HG02884 (cell line): ENCODE results near the gene ITSN2.

ENCODE experiments used
- ATAC-seq: cut with Tn5 transposase; IDR thresholded peaks from one replicate; pipeline ENCODE4 v1.9.1; 2021; ENCODE audit warnings: mild to moderate bottlenecking, moderate library complexity; ENCODE audit not compliant: unreplicated experiment

Gene ITSN2

DNA sequence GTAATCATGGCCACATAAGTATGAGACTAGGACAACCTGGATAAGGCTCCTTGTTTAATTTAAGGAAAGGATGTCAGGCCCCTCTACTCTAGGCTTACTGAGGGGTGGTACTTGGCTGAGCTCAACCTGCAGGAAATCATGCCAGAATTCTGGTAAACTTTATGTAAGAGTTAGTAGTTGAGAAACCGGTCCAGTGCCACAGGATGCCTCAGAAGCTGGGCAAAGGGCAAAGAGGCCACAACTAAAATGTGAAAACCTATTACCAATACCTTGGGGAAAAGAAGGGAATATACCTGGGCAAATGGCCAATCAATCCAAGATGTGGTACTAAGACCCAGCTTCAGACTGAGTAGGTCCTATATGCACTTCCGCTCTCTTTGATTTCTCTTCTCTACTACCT lies 86.7 kb downstream of the ITSN2 start:
- no peak for ATAC-seq

DNA sequence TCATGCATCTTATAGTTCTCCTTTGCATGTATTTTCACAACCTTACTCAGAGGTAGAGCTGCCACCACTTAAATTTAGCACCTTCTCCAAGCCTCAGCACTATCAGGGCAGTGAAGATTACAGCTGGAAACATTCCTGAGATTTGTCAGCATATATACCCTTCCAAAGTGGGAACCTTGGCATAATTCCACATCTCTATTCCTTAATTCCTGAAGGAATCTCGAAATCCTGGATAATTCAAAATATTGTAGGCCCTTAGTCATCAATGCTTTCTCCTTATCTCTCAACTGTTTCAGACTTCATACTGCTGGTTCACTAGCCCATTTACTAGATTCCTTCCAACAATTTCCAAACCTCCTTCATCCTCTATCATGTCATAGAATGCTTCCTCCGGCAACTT lies 87.4 kb downstream of the ITSN2 start:
- ATAC-seq: no peak

DNA sequence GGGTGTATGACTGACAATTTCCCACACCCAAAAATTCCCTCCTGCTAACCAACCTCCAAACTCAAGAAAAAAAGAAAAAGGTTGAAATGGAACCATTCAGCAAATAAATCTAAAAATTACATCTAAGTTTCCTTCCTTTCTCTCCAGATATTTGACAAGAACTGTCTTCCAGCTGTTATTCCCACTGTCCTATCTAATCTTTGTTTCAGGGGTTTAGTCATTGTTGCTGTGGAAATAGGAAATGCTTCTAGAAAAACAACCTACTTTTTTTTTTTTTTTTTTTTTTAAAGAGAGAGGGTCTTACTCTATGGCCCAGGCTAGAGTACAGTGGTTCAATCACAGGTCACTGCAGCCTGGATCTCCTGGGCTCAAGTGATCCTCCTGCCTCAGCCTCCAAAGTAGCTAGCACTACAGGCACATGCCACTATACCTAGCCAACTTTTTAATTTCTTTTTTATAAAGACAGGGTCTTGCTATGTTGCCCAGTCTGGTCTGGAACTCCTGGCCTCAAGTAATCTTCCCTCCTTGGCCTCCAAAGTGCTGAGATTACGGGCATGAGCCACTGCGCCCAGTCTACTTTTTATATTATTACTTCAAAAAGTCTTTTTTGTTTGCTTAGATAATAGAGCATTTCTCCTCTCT lies 88.1 kb downstream of the ITSN2 start:
- ATAC-seq: no peak

DNA sequence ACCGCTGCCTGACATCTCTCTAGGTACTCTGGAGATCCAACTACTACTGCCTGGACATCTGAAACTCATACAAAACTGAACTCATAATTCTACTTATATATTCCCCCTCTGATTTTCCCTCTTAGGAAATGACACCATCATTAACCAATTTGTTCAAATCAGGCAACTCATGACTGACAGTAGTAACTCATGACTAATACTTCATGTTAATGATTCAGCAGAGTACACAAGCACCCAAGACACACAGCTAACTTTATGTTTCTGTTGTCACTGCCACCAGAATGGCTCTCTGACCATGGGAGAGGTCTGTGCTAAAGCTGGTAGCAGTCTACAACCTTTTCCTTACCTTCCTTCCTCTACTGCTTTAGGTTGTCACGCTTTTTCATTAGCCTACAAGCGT lies 91.1 kb downstream of the ITSN2 start:
- ATAC-seq: no peak

DNA sequence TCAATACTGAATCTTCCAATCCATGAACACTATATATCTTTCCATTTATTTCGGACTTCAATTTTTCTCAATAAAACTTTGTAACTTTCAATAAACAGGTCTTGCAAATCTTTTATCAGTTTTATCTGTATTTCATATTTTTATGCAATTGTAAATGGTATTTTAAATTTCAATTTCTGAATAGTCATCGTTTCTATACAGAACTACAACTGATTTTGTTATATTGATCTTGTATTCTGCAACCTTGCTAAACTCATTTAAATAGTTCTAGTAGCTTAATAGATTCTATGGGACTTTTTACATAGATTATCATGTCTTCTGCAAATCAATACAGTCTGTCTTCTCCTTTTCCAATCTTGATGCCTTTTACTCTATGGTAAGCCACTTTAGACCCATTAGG lies 95.1 kb downstream of the ITSN2 start:
- ATAC-seq: no peak

DNA sequence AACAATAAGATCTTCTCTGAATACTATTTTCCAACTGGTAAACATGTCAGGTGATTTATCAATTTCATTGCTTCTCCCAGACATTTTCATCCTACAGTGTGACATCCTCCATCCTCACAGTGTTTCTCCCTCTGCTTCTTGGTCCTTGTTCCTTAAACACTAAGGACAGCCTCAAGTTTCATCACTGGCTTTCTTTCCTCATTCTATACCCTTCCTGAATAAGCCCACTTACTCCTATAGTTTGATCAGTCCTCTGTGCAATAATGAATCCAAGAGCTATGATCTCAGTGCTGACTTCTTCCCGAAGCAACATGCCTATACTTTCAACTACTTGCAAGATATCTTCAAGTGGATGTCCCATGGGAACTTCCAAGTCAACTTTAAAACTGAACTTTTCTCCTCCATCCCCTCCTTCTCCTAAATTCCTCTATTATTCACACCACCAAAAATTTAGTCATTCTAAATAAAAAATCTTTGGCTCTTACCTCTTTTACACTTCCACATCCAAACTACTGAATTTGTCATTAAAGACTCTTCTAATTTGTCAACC lies 97.8 kb downstream of the ITSN2 start:
- ATAC-seq: no peak

DNA sequence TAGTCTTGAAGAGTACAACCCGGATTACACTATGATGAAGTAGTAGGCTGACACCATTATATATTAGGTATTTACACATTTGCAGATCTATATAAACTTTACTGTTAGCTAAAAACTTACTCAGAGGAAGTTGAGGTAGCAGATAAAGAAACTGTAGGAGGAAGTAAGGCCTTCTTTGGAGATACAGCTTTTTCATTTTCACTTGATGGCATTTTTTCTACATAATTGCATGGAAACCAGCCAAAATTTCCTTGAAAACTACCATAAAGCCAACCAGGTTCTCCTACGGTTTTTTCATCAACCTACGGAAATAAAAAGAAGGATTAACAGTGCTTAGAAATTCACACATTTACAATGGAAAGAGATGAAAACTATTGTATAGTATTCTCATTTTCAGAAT lies 98.9 kb downstream of the ITSN2 start:
- ATAC-seq: no peak

DNA sequence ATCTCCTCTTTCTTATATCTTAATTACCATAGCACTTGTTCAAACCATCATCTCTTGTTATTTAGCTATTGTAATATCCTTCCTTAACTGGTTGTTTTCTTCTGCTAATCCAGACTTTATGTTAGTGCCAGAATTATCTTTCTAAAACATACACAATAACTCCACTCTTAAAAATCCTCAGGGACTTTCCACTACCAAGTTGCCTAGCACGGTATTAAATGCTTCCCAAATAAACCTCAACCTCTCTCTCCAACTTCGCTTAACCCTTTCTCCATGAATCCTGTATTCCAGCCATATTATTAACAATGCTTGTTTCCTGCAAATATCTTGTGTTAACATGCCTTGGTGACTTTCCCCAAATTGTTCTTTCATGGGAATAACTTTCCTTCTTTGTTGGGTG lies 101.0 kb downstream of the ITSN2 start:
- ATAC-seq: no peak

DNA sequence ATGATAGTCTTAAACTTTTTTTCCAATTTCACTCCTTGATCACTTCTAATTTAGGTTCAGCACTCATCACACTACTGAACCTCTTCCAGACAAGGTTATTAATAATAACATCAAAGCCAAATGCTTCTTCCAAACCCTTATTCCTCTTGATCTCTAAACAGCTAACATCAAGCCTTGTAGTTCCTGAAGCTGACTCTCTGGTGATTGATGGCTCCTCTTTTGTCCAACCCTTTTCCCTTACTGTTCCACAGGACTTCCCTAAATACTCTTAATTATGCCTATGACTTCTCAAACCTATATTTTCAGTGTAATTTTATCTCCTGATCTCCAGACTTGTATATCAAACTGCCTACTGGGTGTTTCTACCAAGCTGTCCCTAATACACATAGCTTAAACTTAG lies 101.6 kb downstream of the ITSN2 start:
- no peak for ATAC-seq

DNA sequence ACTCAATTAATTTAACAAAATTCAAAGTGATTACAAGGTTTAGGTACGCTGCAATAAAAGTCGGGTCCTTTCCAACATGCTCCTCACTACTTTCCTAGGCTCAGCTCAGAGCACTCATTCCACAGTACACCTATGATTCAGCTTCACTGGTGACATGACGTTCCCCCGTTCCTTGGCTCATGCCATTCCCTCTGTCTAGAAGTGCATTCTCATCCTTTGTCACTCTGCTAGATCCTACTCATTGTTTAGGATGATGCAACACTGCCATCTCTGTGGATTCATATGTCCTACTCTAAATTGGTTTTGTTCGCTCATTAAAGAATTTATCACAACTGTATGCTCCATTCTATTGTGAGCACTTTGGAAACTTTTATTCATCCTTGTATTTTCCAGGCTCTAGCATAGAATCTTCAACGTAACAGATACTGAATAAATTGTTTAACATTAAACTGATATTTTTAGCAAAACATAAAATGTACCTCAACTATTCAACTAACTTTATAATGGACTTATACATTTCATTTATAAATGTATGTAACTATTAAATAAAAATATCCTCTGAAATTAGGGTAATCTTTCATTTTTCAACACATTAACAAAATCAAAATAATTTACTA lies 106.9 kb downstream of the ITSN2 start:
- ATAC-seq: no peak

DNA sequence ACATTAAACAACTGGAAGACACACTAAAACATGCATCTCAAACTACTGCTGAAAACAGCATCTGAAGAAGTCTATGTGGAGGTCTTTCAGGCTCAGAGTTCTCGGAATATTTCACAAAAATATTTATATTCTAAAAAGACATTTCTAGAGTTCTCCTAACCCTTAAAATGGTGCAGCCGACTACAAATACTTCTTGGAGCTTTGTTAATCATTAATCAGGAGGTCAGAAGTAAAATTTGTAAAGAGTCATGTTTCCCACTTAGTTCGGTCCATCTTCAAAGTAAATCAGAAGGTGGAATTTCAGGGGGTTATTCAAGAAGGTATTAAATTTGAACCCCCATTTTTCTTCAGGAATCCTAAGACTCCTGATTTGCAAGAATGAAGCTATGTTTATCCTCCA lies 112.7 kb downstream of the ITSN2 start:
- no peak for ATAC-seq

DNA sequence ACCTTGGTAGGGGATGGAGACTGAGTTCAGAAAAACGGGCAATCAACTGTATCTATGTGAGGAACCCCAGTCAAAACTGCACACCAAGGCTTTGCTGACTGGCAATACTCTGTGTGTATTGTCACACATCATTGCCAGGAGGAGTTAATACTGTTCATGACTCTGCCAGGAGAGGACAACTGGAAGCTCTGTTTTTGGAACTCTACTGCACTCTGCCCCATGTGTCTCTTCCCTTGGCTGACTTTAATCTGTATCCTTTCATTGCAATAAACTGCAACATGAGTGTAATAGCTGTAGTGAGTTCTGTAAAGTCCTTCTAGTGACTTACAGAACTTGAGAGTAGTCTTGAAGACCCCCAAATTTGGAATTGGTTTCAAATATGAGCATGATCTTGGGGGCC lies 113.2 kb downstream of the ITSN2 start:
- ATAC-seq: no peak

DNA sequence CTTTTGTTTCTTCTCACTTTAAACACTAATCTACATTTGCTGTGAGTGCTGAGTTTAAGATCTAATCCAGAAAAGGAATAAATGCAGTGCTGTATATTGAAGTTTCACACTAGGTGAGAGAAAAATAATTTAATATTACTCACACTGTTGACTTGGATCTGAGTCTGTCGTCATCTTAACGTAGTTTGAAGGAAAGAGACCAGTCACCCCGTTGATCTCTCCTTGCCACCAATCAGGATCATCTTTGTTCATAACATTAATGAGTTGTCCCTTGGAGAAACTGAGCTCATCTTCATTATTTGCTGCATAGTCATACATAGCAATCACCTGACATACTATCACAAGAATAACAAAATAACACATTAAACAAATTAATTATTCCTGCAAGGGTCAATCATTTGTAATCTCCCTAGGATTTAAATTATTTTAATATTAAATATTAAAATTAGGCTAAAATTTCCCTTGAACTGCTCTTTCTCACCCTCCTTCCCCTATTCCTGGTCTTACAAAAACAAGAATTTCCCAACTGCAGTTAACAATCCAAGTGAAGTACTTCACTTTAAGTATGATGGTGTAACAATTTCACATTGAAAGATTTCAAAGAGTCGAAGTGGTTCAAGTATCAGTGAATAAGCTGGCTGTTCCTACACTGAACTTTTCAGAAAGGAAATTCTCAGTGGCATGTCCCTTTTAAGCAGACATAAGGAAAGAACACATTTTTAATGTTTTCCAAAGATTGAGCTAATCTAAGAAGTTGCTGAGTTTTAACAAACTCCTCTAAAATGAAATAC lies 114.2 kb downstream of the ITSN2 start:
- ATAC-seq: no peak

DNA sequence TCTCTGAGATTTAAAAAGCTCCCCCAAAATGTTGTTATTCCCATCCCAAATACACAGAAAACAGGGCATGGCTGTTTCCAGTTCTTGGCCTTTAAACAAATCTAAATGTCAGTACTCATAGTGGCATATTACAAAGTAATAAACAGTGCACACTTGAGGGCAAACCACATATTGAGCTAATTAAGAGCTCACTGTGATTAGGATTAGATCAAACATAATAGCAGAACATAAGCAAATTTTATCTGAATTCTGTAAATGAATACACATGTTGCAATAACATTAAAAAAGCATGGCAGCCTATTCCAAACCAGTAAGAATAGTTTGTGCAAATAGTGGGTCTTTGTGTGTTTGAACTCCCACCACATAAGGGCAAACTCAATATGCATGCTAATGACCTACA lies 118.8 kb downstream of the ITSN2 start:
- ATAC-seq: no peak

DNA sequence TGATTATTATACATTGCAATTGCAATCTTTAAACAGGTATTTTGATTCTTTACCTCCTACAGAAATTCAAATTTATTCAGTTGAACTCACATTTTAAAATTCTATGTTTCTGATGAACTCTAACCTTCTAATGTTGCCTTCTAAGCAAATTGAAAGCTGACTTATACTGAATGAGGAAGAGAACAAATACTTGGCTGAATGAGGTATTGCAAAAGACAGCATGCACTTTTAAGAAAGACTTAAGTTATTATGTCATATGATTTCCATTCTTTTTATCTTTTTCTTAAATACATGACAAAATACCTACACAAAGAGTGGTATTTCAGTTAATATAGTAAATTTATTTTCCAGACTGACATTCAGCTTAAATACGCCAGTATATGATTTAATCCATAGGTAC lies 120.8 kb downstream of the ITSN2 start:
- ATAC-seq: no peak

DNA sequence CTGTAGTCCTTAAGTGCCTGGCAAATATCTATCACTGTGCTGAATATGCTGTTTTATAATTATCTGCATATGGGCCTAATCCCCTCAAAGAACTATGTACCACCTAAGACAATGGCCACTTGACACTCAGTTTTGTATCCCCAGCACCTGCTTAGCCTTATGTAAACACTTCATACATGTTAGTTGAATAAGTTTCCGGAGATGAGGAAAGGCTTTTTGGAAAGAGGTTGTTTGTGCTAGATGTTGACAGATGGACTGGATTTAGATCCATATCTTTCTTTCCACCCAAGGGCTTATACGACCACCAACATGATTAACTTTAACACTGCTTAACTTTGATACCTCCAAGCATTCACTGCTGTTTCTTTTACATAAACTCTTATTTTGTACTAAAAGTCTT lies 122.2 kb downstream of the ITSN2 start:
- ATAC-seq: no peak

DNA sequence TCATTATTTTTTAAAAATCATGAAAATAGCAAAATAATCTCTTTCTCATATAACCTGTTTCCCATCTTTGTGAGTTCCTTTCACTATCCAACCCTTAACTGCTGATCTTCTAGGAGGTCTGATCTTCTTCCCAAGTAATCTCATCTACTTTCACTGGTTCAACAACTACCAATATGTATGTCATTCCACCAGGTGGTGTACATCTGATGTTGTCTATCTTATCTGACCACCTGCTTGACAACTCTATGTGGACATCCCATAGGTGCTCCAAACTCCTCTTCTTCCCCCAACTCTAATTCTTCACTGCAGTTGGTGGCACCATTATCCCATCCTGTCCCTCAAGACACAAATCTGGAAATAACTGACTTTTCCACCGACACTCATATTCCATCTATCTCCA lies 123.0 kb downstream of the ITSN2 start:
- no peak for ATAC-seq

DNA sequence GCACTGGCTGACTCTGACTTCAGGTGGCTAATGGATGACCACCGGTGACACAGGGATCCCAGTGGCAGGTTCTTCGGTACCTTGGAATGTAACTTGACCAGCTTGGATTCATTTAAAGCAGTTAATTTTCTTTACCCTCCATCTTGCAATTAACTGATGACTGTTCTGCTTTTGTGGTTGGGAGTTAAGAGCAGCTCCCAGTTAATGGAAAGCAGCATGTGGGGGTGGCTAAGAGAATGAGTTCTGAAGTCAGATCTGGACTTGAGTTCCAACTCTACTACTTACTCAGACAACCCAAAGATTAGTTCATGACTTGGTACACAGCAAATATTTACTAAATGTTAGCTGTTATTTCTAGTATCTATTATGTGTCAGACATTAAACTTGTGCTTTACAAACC lies 127.0 kb downstream of the ITSN2 start:
- no peak for ATAC-seq

DNA sequence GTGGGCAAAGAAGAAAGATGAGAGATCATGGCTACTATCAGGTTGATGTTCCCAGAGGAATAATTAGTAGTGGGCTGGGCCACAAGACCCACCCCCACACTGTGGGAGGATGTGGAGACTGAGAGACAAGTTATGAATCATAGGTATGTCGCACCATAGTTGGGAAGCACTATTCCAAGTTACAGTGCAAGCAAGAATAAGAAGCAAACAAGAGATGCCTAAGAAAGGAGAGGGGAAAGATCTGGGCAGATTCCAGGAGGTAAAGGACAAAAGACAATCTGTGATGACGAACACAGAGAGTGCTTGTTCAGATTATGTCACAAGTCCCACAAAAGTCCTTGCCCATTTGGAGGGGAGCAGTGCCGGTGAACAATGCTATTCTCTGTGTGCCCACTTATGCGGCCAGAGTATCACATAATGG lies 128.9 kb downstream of the ITSN2 start:
- ATAC-seq: no peak

DNA sequence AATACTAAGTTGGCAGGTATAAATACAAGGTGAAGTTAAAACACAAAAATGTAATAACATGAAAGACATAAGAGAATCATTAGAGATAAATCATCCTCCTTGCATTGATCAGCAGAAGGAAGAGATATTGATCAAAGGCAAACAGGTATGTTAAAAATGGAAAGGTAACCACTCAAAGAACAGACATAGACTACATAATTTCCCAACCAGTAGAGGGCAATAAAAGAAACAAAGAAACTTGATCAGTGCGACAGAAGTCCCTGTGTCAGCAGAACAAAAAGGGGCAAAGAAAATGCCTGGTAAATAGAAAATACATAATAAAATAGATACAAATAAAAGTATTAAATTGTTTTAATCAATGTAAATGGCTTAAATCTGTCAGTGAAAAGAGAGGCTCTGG lies 131.9 kb downstream of the ITSN2 start:
- ATAC-seq: no peak

DNA sequence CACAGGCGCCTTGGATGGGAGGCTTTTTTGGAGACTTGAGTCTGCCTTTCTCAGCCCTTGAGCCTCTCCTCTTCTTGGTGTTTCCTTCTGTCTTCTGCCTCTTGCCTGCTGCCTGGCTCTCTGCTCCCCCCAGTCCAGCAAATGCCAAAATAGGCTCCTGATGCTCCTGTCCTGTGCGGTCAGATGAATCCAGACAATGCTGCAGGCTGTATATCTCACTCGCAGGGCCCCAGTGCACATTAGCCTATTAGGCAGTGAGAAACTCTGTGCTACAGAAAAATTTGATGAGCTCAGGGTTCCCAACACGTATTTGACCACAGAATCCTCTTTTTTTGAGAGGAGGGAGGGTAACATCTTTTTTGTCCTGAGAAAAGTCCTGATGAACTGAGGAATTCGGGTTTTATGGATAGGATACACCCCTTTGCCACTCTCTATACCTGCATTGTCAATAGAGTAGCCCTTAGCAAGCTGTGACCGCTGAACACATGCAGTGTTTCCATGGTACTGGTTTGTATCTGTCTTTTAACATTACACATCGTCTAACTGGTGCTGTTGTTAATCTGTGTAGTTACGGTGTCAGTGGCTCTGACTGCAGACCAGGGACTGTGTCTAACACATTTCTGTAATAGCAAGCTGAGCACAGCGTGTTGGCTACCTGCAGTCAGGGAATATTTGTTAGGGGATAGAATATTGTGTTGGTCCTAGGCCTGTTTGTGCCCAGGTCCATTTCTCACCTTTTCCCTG lies 134.7 kb downstream of the ITSN2 start:
- no peak for ATAC-seq
